Activated gamma-delta T cell treated with Interleukin-2 at 50 U/mL for 16 hours (primary cell): ENCODE results near the gene DICER1.
"Not testable (repeated sequence)": the region's sequence is repeated elsewhere in the genome, so short reads cannot be mapped to it uniquely, and the experiment has no call there.

ENCODE experiments used
- DNase-seq: peaks from one replicate; pipeline ENCODE4 v3.0.0-alpha.2; 2020

The DICER1 gene, protein sequence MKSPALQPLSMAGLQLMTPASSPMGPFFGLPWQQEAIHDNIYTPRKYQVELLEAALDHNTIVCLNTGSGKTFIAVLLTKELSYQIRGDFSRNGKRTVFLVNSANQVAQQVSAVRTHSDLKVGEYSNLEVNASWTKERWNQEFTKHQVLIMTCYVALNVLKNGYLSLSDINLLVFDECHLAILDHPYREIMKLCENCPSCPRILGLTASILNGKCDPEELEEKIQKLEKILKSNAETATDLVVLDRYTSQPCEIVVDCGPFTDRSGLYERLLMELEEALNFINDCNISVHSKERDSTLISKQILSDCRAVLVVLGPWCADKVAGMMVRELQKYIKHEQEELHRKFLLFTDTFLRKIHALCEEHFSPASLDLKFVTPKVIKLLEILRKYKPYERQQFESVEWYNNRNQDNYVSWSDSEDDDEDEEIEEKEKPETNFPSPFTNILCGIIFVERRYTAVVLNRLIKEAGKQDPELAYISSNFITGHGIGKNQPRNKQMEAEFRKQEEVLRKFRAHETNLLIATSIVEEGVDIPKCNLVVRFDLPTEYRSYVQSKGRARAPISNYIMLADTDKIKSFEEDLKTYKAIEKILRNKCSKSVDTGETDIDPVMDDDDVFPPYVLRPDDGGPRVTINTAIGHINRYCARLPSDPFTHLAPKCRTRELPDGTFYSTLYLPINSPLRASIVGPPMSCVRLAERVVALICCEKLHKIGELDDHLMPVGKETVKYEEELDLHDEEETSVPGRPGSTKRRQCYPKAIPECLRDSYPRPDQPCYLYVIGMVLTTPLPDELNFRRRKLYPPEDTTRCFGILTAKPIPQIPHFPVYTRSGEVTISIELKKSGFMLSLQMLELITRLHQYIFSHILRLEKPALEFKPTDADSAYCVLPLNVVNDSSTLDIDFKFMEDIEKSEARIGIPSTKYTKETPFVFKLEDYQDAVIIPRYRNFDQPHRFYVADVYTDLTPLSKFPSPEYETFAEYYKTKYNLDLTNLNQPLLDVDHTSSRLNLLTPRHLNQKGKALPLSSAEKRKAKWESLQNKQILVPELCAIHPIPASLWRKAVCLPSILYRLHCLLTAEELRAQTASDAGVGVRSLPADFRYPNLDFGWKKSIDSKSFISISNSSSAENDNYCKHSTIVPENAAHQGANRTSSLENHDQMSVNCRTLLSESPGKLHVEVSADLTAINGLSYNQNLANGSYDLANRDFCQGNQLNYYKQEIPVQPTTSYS (N-terminal part only)

DNA sequence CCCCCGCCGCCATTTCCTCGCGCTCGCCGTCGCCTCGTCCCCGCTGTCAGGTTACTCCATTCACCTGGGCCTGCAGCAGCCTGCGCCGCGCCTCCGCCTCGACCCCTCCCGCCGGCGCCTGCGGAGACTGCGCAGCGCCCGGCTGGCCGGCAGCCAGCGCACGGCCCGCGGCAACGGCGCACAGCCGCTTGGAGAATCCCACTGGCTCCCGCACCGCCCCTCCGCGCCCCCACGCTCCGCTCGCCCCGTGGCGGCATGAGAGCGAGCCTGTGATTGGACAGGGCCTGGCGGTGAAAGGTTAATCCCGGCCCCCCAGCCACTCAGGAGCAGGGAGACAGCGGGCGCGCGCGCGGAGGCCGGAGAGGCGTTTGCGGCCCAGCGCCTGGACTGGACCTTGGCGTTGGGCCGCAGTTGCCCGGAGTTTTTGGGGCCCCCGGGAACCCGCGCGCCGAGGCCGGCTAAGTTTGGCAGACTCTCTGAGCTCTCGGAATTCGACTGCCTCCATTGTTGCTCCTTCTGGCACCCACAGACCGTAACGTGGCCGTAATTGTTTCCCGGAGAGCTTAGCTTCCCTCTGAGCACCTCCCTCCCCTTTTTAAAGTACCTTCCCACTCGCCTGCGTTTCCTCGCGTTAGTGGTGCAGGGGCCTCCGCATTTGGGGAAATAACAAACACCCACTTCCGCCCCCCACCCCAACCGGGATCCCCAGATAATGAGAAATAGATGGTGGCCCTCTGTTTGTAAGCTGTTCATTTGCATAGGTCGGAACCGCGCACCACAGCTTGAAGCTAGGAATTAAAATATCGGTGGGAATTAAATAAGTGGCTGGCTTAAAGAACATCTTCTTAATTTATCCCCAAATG lies at the start of gene DICER1:
Gene DICER1, minus strand, starts transcription at position 203 of the 863 bp plus-strand sequence. CDS start 24,071 bp downstream, outside the sequence.
- DNase-seq = peak; percentile 93

DNA sequence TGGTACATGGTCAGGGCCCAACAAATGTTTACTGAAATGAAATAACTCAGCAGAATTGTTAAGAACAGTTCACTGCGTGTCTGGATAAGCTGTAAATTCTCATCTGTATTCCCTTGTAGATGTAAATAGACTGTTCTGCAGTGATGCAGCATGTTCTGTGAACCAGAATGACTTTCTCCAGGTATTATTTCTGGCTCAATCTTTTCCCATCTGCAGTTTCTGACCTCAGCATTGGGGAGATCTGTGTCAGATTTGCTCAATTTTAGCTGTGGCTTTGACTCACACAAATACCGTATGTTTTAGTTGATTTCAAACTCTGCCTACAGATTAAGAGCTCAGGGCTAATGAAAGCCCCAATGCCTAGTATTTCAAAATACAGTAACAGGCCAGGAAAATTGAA lies 49.2 kb upstream of the DICER1 start:
- DNase-seq = no peak

DNA sequence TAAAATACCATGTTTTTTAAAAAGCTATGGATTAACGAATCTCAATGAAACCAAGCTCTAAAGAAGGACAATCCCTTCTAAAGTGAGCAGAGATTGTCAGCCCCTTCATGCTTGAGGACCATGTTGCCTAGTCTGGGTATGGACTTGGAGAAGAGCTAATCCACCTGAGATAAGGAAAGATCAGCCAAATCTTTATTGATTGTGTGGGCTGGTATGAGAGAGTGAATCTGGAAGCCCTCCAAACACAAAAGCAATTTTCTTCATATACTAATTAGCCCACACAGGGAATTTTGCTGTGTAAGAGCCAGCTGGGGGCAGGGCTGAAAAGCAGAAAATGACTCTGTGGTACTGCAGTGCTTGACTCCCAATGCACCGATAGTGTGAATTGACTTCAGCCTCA lies 47.4 kb upstream of the DICER1 start:
- no peak for DNase-seq

DNA sequence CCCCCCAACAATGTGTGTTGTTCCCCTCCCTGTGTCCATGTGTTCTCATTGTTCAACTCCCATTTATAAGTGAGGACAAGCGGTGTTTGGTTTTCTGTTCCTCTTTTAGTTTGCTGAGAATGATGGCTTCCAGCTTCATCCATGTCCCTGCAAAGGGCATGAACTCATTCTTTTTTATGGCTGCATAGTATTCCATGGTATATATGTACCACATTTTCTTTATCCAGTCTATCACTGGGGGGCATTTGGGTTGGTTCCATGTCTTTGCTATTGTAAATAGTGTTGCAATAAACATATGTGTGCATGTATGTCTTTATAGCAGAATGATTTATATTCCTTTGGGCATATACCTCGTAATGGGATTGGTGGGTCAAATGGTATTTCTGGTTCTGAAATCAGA lies 44.4 kb upstream of the DICER1 start:
- not testable (repeated sequence) for DNase-seq

DNA sequence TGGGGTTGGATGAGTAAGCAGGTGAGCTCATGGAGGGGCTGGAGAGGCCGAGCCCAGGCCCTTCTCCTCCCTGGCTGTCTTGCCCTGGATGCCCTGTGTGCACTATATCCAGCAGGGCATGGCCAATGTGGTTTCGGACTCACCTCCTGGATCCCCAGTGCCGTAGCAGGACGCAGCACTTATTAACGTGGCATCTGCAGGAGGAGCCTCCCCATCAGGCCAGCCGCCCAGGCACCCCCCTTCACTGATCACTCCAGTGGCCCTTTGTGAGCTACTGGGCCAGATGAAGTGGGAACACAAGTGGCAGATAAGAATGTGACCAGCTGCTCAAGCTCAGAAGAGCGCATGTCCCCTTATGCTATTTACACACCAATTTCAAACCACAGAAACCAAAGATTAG lies 43.1 kb upstream of the DICER1 start:
- no peak for DNase-seq

DNA sequence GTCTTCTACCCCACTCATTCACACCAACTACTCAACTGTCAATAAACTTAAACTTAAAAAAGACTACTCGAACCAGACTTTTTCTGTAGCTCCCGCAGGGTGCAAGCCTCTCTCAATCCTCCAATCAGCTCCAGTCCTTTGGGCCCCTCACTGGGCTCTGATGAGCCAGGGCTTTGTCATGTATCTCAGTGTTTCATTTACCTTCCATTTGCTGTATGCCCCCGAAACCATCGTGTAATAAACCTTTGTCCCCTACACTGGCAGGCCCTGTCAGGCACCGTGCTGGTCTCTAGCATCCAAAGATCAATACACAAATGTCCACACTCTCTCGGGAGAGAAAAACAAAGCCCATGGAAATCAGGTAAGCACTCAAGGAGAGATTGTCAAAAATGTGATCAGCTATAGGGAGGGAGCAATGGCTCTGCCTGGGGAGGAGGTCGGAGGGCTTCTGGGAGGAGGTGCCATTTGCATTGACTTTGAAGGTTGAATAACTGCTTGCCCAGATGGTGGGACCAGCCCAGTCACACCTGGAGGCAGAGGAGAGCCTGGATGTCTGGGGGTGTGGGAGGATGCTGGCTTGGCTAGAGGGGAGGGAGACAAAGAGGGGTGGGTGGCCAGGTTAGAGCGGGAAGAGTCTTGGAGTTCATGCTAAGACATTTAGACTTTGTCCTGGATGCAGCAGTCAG lies 42.1 kb upstream of the DICER1 start:
- DNase-seq = no peak

DNA sequence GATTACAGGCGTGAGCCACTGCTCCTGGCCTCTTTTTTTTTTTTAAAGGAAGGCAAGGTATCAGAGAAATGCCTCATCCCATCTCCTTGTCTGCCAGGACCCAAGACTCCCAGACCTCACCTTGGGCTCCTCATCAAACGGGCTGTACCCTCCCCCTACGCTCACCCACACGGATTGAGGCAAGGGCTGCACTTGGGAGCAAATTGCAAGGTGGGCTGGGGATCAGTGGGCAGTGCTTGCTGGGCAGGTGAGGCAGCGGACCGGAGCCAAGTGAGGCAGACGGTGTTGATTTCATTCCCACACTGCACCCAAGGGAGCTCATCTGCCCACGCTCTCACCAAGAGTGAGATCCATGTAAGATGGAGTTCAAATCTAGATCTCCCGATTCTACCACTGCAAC lies 41.0 kb upstream of the DICER1 start:
- DNase-seq = no peak

DNA sequence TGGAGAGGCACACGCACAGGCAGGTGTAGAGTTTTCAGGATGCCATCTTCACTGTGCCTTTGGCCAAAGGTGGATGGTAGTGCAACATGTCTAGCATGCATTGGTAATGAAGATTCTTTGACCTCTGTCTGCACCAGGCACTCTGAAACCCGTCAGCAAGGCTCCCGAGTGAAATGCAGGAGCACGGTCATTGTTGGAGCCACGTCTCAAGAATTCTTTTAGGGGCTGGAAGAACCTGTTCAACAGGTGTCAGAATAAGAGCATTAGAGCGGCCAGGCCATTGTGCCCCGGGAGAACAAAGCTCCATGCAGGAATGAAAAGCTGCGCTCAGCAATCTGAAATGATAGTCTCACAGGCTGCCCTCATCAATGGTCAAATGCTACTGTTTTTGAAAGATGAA lies 40.2 kb upstream of the DICER1 start:
- no peak for DNase-seq

DNA sequence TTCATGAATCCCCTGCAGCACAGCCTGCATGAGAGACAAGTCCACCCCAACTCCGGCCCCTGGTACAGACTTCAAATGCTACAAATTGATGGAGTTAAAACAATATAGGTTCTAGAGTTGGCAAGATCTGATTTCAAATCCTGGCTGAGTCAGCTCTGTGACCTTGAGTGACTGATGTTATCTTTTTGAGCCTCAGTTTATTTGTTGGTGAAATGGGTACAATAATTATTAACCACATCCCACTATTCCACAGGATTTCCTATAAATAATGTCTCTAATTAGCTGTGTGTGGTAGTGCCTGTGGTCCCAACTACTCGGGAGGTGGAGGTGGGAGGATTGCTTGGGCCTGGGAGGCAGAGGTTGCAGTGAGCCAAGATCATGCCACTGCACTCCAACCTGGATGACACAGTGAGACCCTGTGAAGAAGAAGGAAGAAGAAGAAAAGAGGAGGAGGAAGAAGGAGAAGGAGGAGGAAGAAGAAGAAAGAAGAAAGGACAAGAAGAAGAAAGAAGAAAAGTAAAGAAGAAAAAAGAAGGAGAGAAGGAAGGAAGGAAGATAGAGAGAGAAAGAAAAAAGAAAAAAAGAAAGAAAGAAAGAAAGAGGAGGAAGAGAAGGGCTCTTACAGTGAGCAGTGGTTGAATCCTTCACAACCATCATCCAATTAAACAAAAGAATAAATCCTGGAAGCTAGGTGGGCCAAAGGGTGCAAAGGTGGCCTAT lies 39.7 kb upstream of the DICER1 start:
- DNase-seq = no peak

DNA sequence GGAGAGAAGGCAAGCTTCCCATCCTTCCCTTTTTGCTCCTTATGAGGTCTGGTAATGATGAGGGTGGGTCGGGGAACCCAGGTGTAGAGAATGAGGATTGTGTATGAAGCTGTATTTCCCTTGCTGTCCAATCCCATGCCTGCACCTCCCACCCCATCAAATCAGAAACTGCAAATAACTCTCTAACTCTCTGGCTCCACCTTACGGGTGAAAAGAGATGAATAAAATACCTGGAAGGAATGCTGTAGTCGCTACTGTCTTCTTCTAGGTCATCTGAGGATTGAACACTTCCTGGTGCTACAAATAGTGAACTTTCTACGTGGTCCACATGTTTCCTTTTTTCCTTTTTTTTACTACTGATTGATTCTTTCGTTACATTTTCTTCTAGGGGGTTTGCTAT lies 38.9 kb upstream of the DICER1 start:
- DNase-seq = no peak

DNA sequence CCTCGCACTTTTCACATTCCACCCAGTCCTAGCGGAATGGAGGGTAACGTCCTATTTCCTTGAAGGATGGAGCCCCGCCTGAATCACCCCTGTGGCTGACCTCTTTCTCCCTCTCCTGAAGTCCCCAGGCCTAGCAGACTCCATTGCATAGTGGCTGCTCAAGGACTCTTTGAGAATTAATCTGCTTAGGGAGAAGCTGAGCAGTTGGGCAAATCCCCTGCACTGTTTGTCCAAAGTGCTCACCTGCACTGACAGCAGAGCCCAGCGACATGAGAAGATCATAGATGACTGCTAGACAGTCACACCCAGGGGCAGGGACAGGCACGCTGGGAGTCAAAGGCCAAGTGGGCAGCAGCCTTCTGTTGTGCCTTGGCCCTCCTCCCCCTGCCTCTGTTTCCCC lies 37.7 kb upstream of the DICER1 start:
- DNase-seq = no peak

DNA sequence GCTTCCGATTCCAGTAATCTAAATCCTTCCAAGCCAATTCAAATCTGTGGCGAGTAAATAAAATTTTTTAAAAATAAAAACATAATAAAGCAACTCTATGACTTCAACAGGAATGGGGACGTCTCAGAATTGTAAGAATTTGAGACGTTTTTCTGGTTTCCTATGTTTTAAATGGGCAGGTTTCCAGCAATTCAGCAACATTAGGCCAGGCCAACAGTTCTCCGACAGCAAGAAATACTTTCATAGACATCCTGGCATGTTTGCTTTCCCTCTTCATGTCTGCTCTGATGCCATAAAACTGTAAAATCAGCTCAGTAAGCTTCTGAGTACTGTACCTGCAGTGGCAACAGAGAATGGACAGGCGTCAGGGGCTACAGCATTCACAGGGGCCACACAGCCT lies 35.8 kb upstream of the DICER1 start:
- DNase-seq = no peak

DNA sequence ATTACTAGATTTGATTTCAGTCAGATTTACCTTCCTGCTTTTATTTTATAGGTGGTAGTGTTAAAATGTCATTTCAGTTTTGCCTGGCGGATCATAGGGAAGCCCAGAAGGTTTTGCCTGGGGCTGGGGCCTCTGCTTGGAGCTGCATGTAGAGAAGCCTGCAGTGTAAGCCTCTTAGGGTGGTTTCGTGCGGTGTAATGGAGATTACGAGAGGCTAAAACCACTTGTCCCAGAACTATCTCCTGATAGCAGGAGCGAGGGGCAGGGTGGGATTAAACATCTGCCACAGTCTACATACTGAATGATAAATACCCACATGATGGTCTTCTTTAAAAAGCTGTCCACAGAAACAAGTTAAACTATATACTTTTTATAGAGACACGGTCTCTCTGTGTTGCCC lies 35.0 kb upstream of the DICER1 start:
- DNase-seq = no peak

DNA sequence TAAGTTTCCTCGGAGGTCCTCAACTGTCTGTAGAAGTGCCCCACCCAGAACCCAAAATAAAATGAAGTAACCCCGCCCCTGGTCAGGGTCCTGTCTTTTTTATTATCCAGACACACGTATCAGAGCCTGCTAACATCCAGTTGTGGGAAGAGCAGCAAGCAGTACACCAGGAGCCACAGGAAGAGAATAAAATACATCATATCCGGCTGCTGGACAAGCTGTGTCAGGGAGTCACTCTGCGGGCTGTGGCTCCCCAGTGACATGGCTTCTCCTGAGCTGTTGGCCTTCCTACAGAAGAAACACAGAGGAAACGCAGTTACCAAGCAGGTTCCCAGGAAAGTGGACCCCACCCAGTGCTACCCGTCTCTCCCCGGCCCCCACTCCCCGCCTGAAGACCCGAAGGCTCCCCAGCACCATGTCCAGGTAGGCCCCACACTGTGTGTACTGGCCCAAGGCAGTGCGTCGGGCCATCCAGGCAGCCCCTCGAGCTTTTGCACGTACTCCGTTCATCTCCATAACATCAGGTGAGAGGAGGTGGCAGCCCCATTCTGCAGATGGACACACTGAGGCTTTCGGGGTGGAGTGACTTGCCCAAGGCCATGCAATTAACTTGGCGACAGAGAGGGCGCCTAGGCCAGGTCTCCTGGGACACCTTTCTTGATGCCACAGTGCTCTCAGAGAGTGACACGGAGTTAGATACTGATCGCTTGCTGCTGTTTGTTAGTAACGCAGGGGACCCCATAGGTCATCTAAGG lies 34.3 kb upstream of the DICER1 start:
- DNase-seq = no peak

DNA sequence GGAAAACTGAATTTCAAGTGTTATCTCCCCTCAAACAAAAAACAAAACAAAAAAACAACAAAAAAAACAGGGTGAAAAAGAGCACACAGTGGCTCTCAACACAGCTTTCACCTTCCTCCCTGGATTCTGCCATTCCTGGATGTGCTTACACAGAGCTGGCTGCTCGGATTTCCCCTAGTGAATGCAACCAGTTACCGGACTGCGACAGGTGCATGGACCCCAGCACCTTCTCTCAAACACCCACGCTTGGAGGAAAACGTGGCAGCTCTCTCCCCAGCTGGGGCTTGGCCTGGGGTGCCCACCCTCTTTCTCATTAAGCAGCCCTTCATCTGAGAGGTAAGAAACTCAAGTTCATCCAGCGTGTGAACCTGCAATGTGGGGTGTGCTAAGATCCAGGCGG lies 33.5 kb upstream of the DICER1 start:
- no peak for DNase-seq

DNA sequence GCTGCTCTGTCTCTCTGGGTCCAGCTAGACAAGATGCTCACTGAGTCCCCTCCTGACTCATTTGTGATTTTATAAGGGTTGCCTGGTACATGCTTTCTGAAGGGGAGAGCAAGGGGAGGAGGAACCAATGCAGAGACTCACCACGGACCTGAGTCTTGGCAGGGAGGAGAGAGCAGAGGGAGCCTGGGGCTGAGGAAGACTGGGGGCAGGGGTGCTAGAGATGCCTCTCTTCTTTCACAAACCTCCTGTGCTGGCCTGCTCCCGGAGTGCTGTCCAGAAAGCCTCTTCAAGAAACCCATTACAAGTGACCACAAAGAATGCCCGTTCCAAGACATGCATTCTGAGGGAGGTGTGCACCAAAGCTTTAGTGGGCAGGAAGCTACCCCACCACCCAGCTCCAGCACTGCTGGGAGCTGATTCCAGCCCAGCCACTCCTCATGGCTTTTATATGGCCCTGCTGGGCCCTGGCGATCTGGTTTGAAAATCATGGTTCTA lies 33.1 kb upstream of the DICER1 start:
- no peak for DNase-seq

DNA sequence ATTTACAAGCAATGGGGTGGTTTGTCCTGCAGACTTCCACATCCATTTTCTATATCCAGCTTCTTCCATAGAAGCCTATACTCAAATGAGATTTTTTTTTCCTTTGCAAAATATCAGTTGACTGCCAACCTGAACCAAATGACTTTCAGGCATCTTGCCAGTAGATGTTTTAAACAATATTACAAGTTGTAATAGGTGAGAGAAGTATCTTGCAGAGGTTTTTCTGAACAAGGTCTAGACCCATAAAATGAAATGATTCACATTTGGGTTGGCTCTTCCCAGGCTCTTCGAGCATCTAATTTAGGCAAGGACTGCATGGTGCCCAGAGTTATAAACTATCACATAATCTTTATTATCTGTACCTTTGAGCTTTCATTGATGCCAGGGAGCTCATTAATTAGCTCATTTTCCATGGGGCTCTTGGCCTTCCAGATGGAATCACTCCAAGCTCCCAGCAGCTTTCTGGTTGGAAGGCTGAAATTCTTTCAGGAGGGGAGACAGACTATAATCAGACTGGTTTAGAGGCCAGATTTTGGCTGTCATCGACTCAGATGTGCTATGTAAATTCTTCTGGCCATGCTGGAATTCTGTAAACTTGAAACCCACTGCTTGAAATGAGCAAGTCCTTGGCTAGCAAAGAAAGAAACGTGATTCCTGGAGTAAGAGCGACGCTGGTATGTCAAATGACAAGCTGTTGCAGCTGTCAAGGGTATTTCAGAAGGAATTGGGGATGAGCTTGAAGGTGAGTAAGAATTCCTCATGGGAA lies 32.2 kb upstream of the DICER1 start:
- no peak for DNase-seq

DNA sequence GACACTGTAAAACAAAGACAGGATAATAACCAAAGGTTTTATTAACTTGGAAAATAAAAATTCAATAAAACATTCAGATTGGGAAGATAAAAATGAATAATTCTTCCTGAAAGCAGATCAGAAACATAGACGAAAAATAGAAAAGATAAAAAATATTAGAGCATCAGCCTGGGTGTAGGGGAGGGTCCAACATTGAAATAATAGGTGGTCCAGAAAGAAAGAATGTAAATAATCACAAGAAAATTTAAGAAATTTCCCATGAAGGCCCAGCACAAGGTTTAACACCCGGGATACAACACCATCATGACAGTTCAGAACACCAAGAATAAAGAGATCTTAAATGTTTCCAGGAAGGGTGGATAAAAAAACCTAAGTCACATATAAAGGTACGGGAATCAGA lies 31.1 kb upstream of the DICER1 start:
- no peak for DNase-seq

DNA sequence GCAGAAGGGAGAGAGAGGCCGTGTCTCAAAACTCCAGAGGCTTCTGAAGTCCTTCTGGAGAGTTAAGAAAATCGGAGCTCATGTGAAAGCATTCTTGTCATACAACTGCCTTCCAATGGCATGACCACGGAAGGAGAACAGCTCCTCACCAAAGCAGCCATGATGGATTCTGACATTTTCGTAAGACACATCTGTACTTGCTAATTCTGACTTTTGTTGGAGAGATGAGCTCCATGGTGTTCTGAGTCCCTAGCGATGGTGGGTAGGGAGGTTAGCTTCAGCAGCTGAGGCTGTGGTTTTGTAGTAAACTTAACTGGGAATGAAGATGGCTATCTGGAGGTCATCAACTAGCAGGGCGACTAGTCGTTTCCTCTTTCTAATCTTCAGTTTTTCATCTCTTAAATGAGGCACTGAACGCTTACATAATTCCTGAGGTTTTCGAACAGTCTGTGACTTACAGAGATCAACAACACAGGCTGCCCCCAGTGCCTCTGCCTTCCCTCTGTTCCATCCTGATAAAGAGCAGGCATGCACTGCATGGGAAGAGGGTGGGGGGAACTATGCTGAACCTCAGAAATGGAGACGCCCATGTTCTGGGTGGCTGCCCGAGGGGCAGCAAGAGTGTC lies 28.6 kb upstream of the DICER1 start:
- DNase-seq = no peak
